ENCODE results near the gene SIDT1.

SIDT1 gene

DNA sequence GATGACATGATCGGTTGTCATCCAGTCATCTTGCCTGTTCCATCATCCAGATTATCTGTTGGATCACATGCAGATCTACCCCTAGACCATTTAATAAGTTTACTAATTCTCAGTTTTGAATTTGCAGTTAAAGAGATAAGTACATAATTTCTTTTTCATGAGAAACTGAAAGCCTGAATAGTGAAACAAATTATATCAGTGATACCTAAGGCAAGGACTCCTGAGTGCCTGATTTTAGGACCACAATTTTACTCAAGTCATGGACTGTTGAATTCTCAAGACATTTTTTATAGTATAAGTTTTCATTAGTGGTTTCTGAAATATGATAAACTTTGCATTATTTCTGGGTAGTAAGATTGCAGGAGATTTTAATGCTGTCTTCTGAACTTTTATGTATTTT, 13.2 kb downstream of the SIDT1 start:
- no peak overlapping the region for H3K4me3 ChIP-seq (ENCODE audit: low read depth, low read length)

DNA sequence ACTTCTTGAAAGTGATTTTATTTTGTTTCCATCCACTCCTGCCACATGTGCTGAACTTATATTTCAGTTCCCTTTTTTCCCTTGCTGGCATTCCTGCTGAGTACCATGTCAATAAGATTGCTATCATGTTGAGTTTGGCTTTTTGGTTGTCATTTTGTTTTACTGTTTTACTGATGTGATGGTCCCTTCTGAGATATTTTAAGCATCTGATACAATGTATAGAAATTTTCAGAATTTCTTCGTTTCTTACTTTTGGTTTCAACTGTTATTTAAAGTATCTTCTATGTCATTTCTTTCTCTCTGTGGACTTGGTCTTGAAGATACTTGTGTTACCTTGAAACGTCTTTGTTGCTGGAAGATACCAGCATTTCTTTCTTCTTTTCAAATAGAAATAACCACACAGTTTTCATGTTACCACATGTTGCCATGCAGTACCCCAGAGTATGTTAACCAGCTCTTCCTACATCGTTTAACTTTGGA, 14.1 kb downstream of the SIDT1 start:
- Histone ChIP-seq H3K4me1 (ENCODE audit: control insufficient read depth, insufficient read depth, low read length, unreplicated experiment) (no peaks in the 10 kb centered on the region), H3K36me3 (ENCODE audit: insufficient read depth, low read length) (no peaks in the 10 kb centered on the region), H3K27me3 (ENCODE audit: insufficient read depth, low read length) (peaks cover 18% of the 10 kb centered on the region), H3K27ac (ENCODE audit: low read depth, low read length) (no peak overlapping the region), H2AFZ (ENCODE audit: low read length, unreplicated experiment) (no peak overlapping the region), H3K4me3 (ENCODE audit: low read depth, low read length) (no peak overlapping the region), H3K79me2 (ENCODE audit: control insufficient read depth, insufficient read depth, low read length, unreplicated experiment) (no peaks in the 10 kb centered on the region)

More for the DNA sequence above, 13.2 kb downstream of the SIDT1 start:
- H3K36me3 ChIP-seq (ENCODE audit: insufficient read depth, low read length): no peaks in the 10 kb centered on the region
- H3K79me2 ChIP-seq (ENCODE audit: control insufficient read depth, insufficient read depth, low read length, unreplicated experiment): no peaks in the 10 kb centered on the region
- H3K27me3 ChIP-seq (ENCODE audit: insufficient read depth, low read length): peaks cover 18% of the 10 kb centered on the region
- H3K4me1 ChIP-seq (ENCODE audit: control insufficient read depth, insufficient read depth, low read length, unreplicated experiment): no peaks in the 10 kb centered on the region
- no peak overlapping the region for H2AFZ ChIP-seq (ENCODE audit: low read length, unreplicated experiment)
- H3K27ac ChIP-seq (ENCODE audit: low read depth, low read length): no peak overlapping the region

DNA sequence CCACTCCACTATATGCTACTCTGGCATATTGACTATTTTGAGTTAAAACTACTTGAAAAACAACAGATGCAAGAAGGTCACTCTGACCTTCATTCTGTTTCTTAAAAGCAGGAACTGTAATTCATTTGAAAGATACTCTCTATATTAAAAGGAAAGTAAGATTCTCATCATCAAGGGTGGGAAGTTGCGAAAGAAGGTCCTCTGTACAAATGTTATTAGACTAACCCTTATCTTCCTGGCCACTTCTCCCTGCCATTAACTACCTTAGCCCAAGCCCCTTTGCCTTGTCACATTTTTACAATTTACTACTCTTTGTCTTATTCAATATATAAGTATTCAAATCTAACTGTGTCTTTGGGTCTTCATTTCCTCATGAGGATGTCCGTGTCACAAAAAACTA, 16.1 kb downstream of the SIDT1 start:
- no peak overlapping the region for H3K4me3 ChIP-seq (ENCODE audit: low read depth, low read length)
- H3K4me1 ChIP-seq (ENCODE audit: control insufficient read depth, insufficient read depth, low read length, unreplicated experiment): no peaks in the 10 kb centered on the region
- H3K79me2 ChIP-seq (ENCODE audit: control insufficient read depth, insufficient read depth, low read length, unreplicated experiment): no peaks in the 10 kb centered on the region
- no peak overlapping the region for H2AFZ ChIP-seq (ENCODE audit: low read length, unreplicated experiment)
- peaks cover 15% of the 10 kb centered on the region for H3K27me3 ChIP-seq (ENCODE audit: insufficient read depth, low read length)
- no peaks in the 10 kb centered on the region for H3K36me3 ChIP-seq (ENCODE audit: insufficient read depth, low read length)
- H3K27ac ChIP-seq (ENCODE audit: low read depth, low read length): no peak overlapping the region

DNA sequence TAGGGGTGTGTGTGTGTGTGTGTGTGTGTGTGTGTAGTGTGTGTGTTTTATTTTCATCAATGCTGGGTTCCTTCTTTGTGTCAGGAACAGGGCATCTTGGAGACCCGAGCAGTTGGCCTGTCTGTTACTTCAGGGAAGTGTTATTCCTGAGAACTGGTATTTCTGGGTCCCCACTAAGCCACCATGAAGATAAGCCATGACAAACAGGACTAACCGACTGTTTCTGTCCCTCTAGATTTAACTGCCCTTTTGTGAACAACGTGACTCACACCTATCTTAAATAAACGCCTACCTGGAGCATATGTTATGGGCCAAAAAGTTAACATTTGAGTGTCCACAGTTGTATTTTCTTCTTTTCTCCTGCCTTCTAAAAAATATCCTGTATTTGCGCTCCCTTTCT, 19.5 kb downstream of the SIDT1 start:
- H3K27ac ChIP-seq (ENCODE audit: low read depth, low read length): no peak overlapping the region
- peaks cover under 1% of the 10 kb centered on the region for H3K4me1 ChIP-seq (ENCODE audit: control insufficient read depth, insufficient read depth, low read length, unreplicated experiment)
- H3K79me2 ChIP-seq (ENCODE audit: control insufficient read depth, insufficient read depth, low read length, unreplicated experiment): no peaks in the 10 kb centered on the region
- no peak overlapping the region for H3K4me3 ChIP-seq (ENCODE audit: low read depth, low read length)
- H3K36me3 ChIP-seq (ENCODE audit: insufficient read depth, low read length): no peaks in the 10 kb centered on the region
- H2AFZ ChIP-seq (ENCODE audit: low read length, unreplicated experiment): no peak overlapping the region
- H3K27me3 ChIP-seq (ENCODE audit: insufficient read depth, low read length): peaks cover 10% of the 10 kb centered on the region

DNA sequence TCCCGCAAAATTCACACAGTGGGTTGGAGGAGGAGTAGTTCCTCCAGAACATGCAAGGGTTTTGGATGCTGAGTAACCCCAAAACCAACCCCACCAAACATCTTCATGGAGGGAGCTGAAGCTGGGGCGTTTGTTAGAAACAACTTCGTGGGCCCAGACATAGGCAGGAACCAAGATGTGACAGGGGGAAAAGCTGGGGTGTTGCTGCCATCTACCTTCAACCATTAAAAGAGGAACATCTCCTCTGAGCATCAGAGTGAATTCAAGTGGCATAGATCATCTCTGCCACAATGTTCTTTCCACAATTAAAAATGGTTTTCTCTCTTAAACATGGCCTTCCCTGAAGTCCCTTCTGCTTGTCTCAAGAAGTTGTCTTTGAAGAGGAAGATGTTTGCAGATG, 20.5 kb downstream of the SIDT1 start:
- peaks cover 10% of the 10 kb centered on the region for H3K27me3 ChIP-seq (ENCODE audit: insufficient read depth, low read length)
- peaks cover 10% of the 10 kb centered on the region for H3K4me1 ChIP-seq (ENCODE audit: control insufficient read depth, insufficient read depth, low read length, unreplicated experiment)
- H3K27ac ChIP-seq (ENCODE audit: low read depth, low read length): no peak overlapping the region
- H2AFZ ChIP-seq (ENCODE audit: low read length, unreplicated experiment): no peak overlapping the region
- H3K36me3 ChIP-seq (ENCODE audit: insufficient read depth, low read length): no peaks in the 10 kb centered on the region
- H3K79me2 ChIP-seq (ENCODE audit: control insufficient read depth, insufficient read depth, low read length, unreplicated experiment): no peaks in the 10 kb centered on the region
- H3K4me3 ChIP-seq (ENCODE audit: low read depth, low read length): no peak overlapping the region

DNA sequence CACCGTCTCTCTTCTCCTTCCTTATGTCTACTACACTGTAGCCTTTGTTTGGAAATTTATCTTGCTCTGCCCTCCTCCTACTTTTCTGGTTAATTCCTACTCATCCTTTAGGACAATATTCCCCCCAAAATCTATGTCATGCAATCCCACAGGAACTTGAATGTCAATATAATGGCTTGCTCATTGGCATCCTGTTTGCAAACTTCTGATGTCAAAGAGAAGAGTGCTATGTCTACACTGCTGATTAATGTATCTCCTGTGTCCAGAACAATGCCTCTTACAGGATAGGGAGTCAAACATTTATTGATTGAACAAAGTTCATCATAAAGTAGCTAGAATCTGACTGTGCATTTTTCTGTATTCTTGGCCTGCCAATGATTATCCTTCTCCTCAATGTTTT, 22.8 kb downstream of the SIDT1 start:
- H3K27ac ChIP-seq (ENCODE audit: low read depth, low read length): no peak overlapping the region
- no peaks in the 10 kb centered on the region for H3K36me3 ChIP-seq (ENCODE audit: insufficient read depth, low read length)
- H3K4me1 ChIP-seq (ENCODE audit: control insufficient read depth, insufficient read depth, low read length, unreplicated experiment): peaks cover 10% of the 10 kb centered on the region
- no peak overlapping the region for H2AFZ ChIP-seq (ENCODE audit: low read length, unreplicated experiment)
- H3K27me3 ChIP-seq (ENCODE audit: insufficient read depth, low read length): no peaks in the 10 kb centered on the region; the same call in 1 of the 2 replicates
- no peak overlapping the region for H3K4me3 ChIP-seq (ENCODE audit: low read depth, low read length)
- no peaks in the 10 kb centered on the region for H3K79me2 ChIP-seq (ENCODE audit: control insufficient read depth, insufficient read depth, low read length, unreplicated experiment)

DNA sequence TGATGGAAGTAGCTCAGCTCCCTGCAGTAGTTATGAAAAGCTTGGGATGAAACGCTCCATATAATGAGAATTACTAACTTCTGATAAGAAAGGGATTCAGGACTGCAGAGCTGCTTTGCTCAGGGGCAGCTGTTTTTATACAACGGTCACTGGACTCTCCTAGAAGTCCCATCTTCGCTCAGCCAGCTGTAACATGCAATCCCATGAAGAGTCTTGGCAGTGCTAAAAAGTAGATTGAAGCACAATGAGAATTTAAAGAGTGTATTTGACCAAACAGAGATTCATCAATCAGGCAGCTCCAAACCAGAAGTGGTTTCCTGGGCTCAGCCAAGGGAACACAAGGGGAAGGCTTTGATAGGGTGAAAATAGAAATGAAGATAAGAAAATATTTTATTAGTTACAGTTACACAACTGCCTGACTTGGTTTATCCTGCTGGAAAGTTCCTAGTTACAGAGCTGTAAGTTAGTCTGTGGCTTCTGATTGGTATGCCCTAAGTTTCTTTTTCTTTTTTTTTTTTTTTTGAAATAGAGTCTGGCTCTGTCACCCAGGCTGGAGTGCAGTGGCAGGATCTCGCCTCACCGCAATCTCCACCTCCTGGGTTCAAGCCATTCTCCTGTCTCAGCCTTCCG, 24.1 kb downstream of the SIDT1 start:
- Histone ChIP-seq H3K27me3 (ENCODE audit: insufficient read depth, low read length) (no peaks in the 10 kb centered on the region; the same call in 1 of the 2 replicates), H3K36me3 (ENCODE audit: insufficient read depth, low read length) (no peaks in the 10 kb centered on the region), H3K4me1 (ENCODE audit: control insufficient read depth, insufficient read depth, low read length, unreplicated experiment) (peaks cover 21% of the 10 kb centered on the region), H2AFZ (ENCODE audit: low read length, unreplicated experiment) (no peak overlapping the region), H3K27ac (ENCODE audit: low read depth, low read length) (no peak overlapping the region), H3K79me2 (ENCODE audit: control insufficient read depth, insufficient read depth, low read length, unreplicated experiment) (no peaks in the 10 kb centered on the region), H3K4me3 (ENCODE audit: low read depth, low read length) (no peak overlapping the region)

DNA sequence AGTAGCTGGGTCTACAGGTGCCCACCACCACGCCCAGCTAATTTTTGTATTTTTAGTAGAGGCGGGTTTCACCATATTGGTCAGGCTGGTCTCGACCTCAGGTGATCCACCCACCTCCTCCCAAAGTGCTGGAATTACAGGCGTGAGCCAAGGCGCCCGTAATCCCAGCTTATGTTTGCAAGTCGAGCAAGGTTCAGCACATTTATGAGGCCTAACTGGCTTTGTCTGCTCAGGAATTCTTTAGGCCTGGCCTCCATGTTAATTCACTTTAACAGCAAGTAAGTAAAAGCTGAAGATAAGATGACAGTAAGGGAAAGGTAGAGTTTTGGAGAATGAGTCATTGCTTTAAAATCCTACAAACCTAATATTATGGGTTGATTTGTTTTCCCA, 24.6 kb downstream of the SIDT1 start:
- Histone ChIP-seq H3K79me2 (ENCODE audit: control insufficient read depth, insufficient read depth, low read length, unreplicated experiment) (no peaks in the 10 kb centered on the region), H3K27me3 (ENCODE audit: insufficient read depth, low read length) (no peaks in the 10 kb centered on the region; the same call in 1 of the 2 replicates), H2AFZ (ENCODE audit: low read length, unreplicated experiment) (peak overlapping the region; percentile 14), H3K27ac (ENCODE audit: low read depth, low read length) (no peak overlapping the region), H3K4me3 (ENCODE audit: low read depth, low read length) (no peak overlapping the region), H3K4me1 (ENCODE audit: control insufficient read depth, insufficient read depth, low read length, unreplicated experiment) (peaks cover 21% of the 10 kb centered on the region), H3K36me3 (ENCODE audit: insufficient read depth, low read length) (no peaks in the 10 kb centered on the region)

DNA sequence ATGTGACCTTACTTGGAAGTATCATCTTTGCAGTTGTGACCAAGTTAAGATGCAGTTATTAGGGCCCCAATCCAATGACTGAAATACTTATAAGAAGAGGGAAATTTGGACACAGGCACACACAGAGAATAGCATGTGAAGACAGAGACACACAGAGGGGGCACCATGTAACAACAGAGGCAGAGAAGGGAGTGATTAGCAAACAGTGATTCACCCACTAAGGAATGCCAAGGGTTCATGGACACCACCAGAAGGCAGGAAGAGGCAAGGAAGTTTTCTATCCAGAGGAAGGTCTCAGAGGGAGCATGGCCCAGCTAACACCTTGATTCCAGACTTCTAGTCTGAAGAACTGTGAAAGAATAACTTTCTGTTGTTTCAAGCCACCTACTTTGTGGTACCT, 25.0 kb downstream of the SIDT1 start:
- no peaks in the 10 kb centered on the region for H3K79me2 ChIP-seq (ENCODE audit: control insufficient read depth, insufficient read depth, low read length, unreplicated experiment)
- peak overlapping the region; percentile 14 for H2AFZ ChIP-seq (ENCODE audit: low read length, unreplicated experiment)
- peaks cover 21% of the 10 kb centered on the region for H3K4me1 ChIP-seq (ENCODE audit: control insufficient read depth, insufficient read depth, low read length, unreplicated experiment)
- no peaks in the 10 kb centered on the region for H3K36me3 ChIP-seq (ENCODE audit: insufficient read depth, low read length)
- H3K27ac ChIP-seq (ENCODE audit: low read depth, low read length): no peak overlapping the region
- no peaks in the 10 kb centered on the region for H3K27me3 ChIP-seq (ENCODE audit: insufficient read depth, low read length)
- H3K4me3 ChIP-seq (ENCODE audit: low read depth, low read length): no peak overlapping the region

DNA sequence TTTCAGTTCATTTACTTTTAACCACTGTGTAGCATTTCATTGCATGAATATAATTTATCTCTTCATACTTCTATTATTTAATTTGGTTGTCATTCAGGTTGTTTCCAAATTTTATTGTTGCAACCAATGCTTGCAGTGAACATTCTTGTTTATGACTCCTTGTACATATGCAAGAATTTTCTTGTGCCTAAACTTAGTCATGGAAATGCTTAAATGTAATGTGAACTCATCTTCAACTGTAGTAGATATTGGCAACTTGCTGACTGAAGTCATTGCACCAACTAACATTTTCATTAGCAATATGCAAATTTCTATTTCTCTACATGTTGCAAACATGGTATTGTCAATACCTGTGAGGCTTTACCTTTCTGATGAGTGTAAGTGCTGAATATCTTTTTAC, 26.7 kb downstream of the SIDT1 start:
- Histone ChIP-seq H3K27me3 (ENCODE audit: insufficient read depth, low read length) (peaks cover 6% of the 10 kb centered on the region), H2AFZ (ENCODE audit: low read length, unreplicated experiment) (no peak overlapping the region), H3K27ac (ENCODE audit: low read depth, low read length) (no peak overlapping the region), H3K4me1 (ENCODE audit: control insufficient read depth, insufficient read depth, low read length, unreplicated experiment) (peaks cover 21% of the 10 kb centered on the region), H3K79me2 (ENCODE audit: control insufficient read depth, insufficient read depth, low read length, unreplicated experiment) (no peaks in the 10 kb centered on the region), H3K4me3 (ENCODE audit: low read depth, low read length) (no peak overlapping the region), H3K36me3 (ENCODE audit: insufficient read depth, low read length) (no peaks in the 10 kb centered on the region)

DNA sequence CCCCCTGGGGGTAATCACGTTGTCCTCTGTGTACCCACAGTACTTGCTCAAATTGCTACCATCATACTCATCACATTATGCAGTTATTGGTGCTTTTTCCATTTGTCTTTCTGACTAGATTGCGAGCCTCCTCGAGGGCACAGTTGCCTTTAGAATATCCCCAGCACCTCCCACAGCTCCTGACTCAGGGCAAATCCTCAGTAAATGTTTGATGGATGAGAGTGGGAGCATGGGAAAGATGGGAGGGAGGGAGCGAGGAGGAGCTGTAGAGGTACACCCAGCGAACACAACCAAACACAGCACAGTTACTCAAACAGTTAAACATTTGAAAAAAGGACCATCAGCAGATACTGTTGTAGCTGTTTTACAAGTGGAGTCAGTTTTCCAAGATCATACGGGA, 27.9 kb downstream of the SIDT1 start:
- Histone ChIP-seq H3K27ac (ENCODE audit: low read depth, low read length) (no peak overlapping the region), H2AFZ (ENCODE audit: low read length, unreplicated experiment) (peak overlapping the region; percentile 23), H3K4me1 (ENCODE audit: control insufficient read depth, insufficient read depth, low read length, unreplicated experiment) (peaks cover 21% of the 10 kb centered on the region), H3K79me2 (ENCODE audit: control insufficient read depth, insufficient read depth, low read length, unreplicated experiment) (no peaks in the 10 kb centered on the region), H3K4me3 (ENCODE audit: low read depth, low read length) (no peak overlapping the region), H3K36me3 (ENCODE audit: insufficient read depth, low read length) (no peaks in the 10 kb centered on the region), H3K27me3 (ENCODE audit: insufficient read depth, low read length) (peaks cover 17% of the 10 kb centered on the region)

Measured in ACC112 (cell line).